Upper lobe of left lung (tissue), 6 donors: Measurements from ENCODE around the gene VDR. TPM values are rescaled to one million over a fixed set of nuclear protein-coding genes. Genes with fewer than 3 reads are reported as not detected.

Source experiments
- ATAC-seq, 2 donors: fragments of 200-7000 bp; cut with Tn5 transposase; one replicate each; pipeline ENCODE4 v1.9.1; 2022; ENCODE audit warnings: mild to moderate bottlenecking in 2 of 2, moderate library complexity in 2 of 2; ENCODE audit not compliant: low FRiP score in 2 of 2
- DNase-seq, 2 donors: peaks; one replicate each; pipeline ENCODE4 v3.0.0-alpha.2; 2019 to 2020
- H3K27ac ChIP-seq, 4 donors: fragments of 200-600 bp; sonication (generic); one replicate each; pipeline ENCODE4 v1.5.1; 2016 to 2019
- H3K27me3 ChIP-seq, 4 donors: fragments of 200-600 bp; sonication (generic); one replicate each; pipeline ENCODE4 v1.5.1; 2017 to 2019
- H3K36me3 ChIP-seq, 4 donors: fragments of 200-600 bp; sonication (generic); one replicate each; pipeline ENCODE4 v1.5.1; 2016 to 2019
- H3K4me1 ChIP-seq, 4 donors: fragments of 200-600 bp; sonication (generic); one replicate each; pipeline ENCODE4 v1.5.1; 2018 to 2019
- H3K4me3 ChIP-seq, 4 donors: fragments of 200-600 bp; sonication (generic); one replicate each; pipeline ENCODE4 v1.5.1; 2017 to 2019; ENCODE audit warnings: mild to moderate bottlenecking in 2 of 4, moderate library complexity in 1 of 4
- H3K9me3 ChIP-seq, 4 donors: fragments of 200-600 bp; sonication (generic); one replicate each; pipeline ENCODE4 v1.5.1; 2018 to 2019
- CTCF ChIP-seq, 6 experiments: fragments of 450-650 bp in 4 of 6; fragments of 200-600 bp in 2 of 6; sonication (generic) in 2 of 6; IDR thresholded peaks; one replicate each; pipeline ENCODE4 v1.5.1; 2016 to 2019; ENCODE audit warnings: antibody characterized with exemption in 6 of 6
- EP300 ChIP-seq, 4 donors: sonication (generic); formaldehyde crosslinking; IDR thresholded peaks; one replicate each; pipeline ENCODE4 v1.5.1; 2017; ENCODE audit warnings: antibody characterized with exemption in 4 of 4, control low read depth in 2 of 4
- POLR2A ChIP-seq, 4 donors: fragments of 450-650 bp; IDR thresholded peaks; one replicate each; pipeline ENCODE4 v1.5.1; 2016 to 2017; ENCODE audit warnings: antibody characterized with exemption in 4 of 4, mild to moderate bottlenecking in 2 of 4
- POLR2AphosphoS5 ChIP-seq, 2 donors: sonication (generic); formaldehyde crosslinking; IDR thresholded peaks; one replicate each; pipeline ENCODE4 v1.5.1; 2017; ENCODE audit warnings: antibody characterized with exemption in 2 of 2
- WGBS, 2 donors: methylation state at CpG; one replicate each; pipeline ENCODE4 v1.1.5; 2017 to 2018; 5-methylcytosine and 5-hydroxymethylcytosine counted together
- total RNA-seq, 6 donors: library from RNA; depleted of rRNA in 4 of 6; stranded (reverse); fragments of >200 nt in 4 of 6; gene quantifications; one replicate each; pipeline versions ENCODE4 v1.1.0 to v1.2.1, GENCODE V29; 2016 to 2021
- donor health status: DM: no; HTN: no; CAD: no; lungs with moderate emphysema.
- donor health status: DM: no; HTN: yes; CAD: no; lungs with severe emphysema.

VDR gene
- total RNA-seq, 6 donors from 2014 or later, result 23.0 to 41.1 (median 27.5) TPM

- TF ChIP-seq EP300 (IDR thresholded peaks at IDR 0.05) (no peak), CTCF (IDR thresholded peaks at IDR 0.05) (no peak), POLR2AphosphoS5 (IDR thresholded peaks at IDR 0.05) (no peak), POLR2A (IDR thresholded peaks at IDR 0.05) (no peak)
- ATAC-seq (no peak), DNase-seq (no peak)
- H3K4me1 ChIP-seq, result peaks cover 79 to 89% (median 85%) of the 10 kb centered on the region in 4 donors
- H3K9me3 ChIP-seq, result no peaks in the 10 kb centered on the region
- H3K27me3 ChIP-seq, result no peaks in the 10 kb centered on the region
- 84 to 89% methylated on average over 5 of the region's 5 CpGs for WGBS, 2 donors
- H3K36me3 ChIP-seq, result no peaks in the 10 kb centered on the region
- peak overlapping the region; percentile 97 to 99 (median 98) for H3K27ac ChIP-seq
- no peak overlapping the region for H3K4me3 ChIP-seq
These were observed 81.2 kb downstream of the VDR start for GRCh38 chr12:47823422-47824086.

GRCh38 chr12:47822863-47823262 is 81.9 kb downstream of the VDR start:
- H3K27me3 ChIP-seq, result no peaks in the 10 kb centered on the region
- H3K27ac ChIP-seq, result peak overlapping the region; percentile 97 to 99 (median 98)
- no peak for DNase-seq
- H3K9me3 ChIP-seq, result no peaks in the 10 kb centered on the region
- H3K36me3 ChIP-seq, result no peaks in the 10 kb centered on the region
- H3K4me1 ChIP-seq, result peaks cover 79 to 89% (median 86%) of the 10 kb centered on the region in 4 donors
- TF ChIP-seq EP300 (IDR thresholded peaks at IDR 0.05) (no peak), POLR2AphosphoS5 (IDR thresholded peaks at IDR 0.05) (no peak), CTCF (IDR thresholded peaks at IDR 0.05) (no peak), POLR2A (IDR thresholded peaks at IDR 0.05) (no peak)
- no peak overlapping the region for H3K4me3 ChIP-seq
- 74 to 76% methylated on average over 3 of the region's 3 CpGs for WGBS, 2 donors
- ATAC-seq, result no peak

GRCh38 chr12:47822401-47822800 is 82.4 kb downstream of the VDR start:
- Histone ChIP-seq H3K36me3 (no peaks in the 10 kb centered on the region), H3K27ac (peak overlapping the region; percentile 97 to 99 (median 98)), H3K4me3 (no peak overlapping the region), H3K27me3 (no peaks in the 10 kb centered on the region), H3K9me3 (no peaks in the 10 kb centered on the region), H3K4me1 (peaks cover 79 to 89% (median 86%) of the 10 kb centered on the region in 4 donors)
- TF ChIP-seq CTCF (IDR thresholded peaks at IDR 0.05) (no peak), POLR2AphosphoS5 (IDR thresholded peaks at IDR 0.05) (no peak), POLR2A (IDR thresholded peaks at IDR 0.05) (no peak), EP300 (IDR thresholded peaks at IDR 0.05) (no peak)
- DNase-seq, result no peak
- no peak for ATAC-seq
- WGBS, 2 donors, result 47 to 56% methylated on average over 2 of the region's 2 CpGs

- 71 to 86% methylated on average over 4 of the region's 4 CpGs for WGBS, 2 donors
- H3K9me3 ChIP-seq, result no peaks in the 10 kb centered on the region
- DNase-seq (no peak), ATAC-seq (no peak)
- H3K36me3 ChIP-seq, result no peaks in the 10 kb centered on the region
- H3K4me1 ChIP-seq, result peaks cover 79 to 91% (median 88%) of the 10 kb centered on the region in 4 donors
- no peaks in the 10 kb centered on the region for H3K27me3 ChIP-seq
- TF ChIP-seq POLR2AphosphoS5 (IDR thresholded peaks at IDR 0.05), result peak in 1 of 2 donors; percentile 38
- no peak for TF ChIP-seq EP300 (IDR thresholded peaks at IDR 0.05)
- no peak for TF ChIP-seq CTCF (IDR thresholded peaks at IDR 0.05)
- no peak for TF ChIP-seq POLR2A (IDR thresholded peaks at IDR 0.05)
- peak overlapping the region; percentile 97 to 99 (median 98) for H3K27ac ChIP-seq
- peak overlapping the region in 1 of 4 donors; percentile 67 for H3K4me3 ChIP-seq
These were observed 83.5 kb downstream of the VDR start for GRCh38 chr12:47821346-47821706.
